ENCODE measurements around the gene DENND1A.

Gene DENND1A

GRCh38 chr9:123331346-123332060 lies 598.4 kb downstream of the DENND1A start:
- H3K27me3 Mint-ChIP-seq: no peaks in the 10 kb centered on the region
- no peak for ATAC-seq
- no peak overlapping the region for H3K4me3 Mint-ChIP-seq
- H3K36me3 Mint-ChIP-seq: no peaks in the 10 kb centered on the region
- peaks cover 47% of the 10 kb centered on the region for H3K4me1 Mint-ChIP-seq
- peak overlapping the region; percentile 17 for H3K27ac Mint-ChIP-seq
- no peaks in the 10 kb centered on the region for H3K9me3 Mint-ChIP-seq
